ENCODE measurements around the gene PGP. TPM values are rescaled to one million over a fixed set of nuclear protein-coding genes. Genes with fewer than 3 reads are reported as not detected.

Gene PGP
- total RNA-seq, 2 donors from 2014 or later = 31.0 to 32.0 TPM

- Mint-ChIP-seq H3K4me1 (peaks cover 2% of the 10 kb centered on the region), H3K27ac (no peak overlapping the region), H3K9me3 (peaks cover 5% of the 10 kb centered on the region), H3K27me3 (ENCODE audit: insufficient read depth) (peaks cover 14% of the 10 kb centered on the region), H3K4me3 (peak overlapping the region; percentile 68), H3K36me3 (ENCODE audit: low read depth) (peaks cover 21% of the 10 kb centered on the region)
- Histone ChIP-seq H3K4me3 (ENCODE audit: low read length) (no peak overlapping the region), H3K9me3 (ENCODE audit: control insufficient read depth, low read length) (no peaks in the 10 kb centered on the region), H3K4me1 (ENCODE audit: control insufficient read depth, insufficient read depth, low read length) (no peaks in the 10 kb centered on the region), H3K36me3 (ENCODE audit: control insufficient read depth, insufficient read depth, low read length) (peaks cover 17% of the 10 kb centered on the region), H3K27ac (ENCODE audit: low read depth, low read length) (no peak overlapping the region), H3K27me3 (ENCODE audit: control insufficient read depth, insufficient read depth, low read length, poor library complexity, severe bottlenecking) (no peaks in the 10 kb centered on the region), H3K9ac (ENCODE audit: extremely low read depth, low read length, poor library complexity, severe bottlenecking) (no peak overlapping the region)
- no peak for DNase-seq
- TF ChIP-seq CTCF (conservative IDR thresholded peaks at IDR 0.05) = no peak
- WGBS, 2 experiments (ENCODE audit: insufficient coverage in 1 of 2, insufficient read length in 1 of 2) = 94 to 97% methylated on average over 17 to 23 of the region's 23 CpGs
These were observed 7.7 kb downstream of the PGP start for GRCh38 chr16:2206780-2207433.

DNA sequence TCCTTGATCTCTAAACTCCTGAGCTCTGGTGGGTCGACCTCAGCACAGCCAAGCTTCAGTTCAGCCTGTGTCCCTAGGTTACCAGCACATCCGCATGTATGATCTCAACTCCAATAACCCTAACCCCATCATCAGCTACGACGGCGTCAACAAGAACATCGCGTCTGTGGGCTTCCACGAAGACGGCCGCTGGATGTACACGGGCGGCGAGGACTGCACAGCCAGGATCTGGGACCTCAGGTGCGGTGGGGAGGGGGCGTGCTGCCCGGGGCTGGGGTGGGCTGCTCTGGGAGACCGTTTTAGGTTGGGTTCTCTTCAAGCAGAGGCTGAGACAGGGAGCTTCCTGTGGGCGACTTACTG is 8.2 kb downstream of the PGP start:
- H3K36me3 Mint-ChIP-seq (ENCODE audit: low read depth) = peaks cover 21% of the 10 kb centered on the region
- Histone ChIP-seq H3K9ac (ENCODE audit: extremely low read depth, low read length, poor library complexity, severe bottlenecking) (peak overlapping the region; percentile 15), H3K27me3 (ENCODE audit: control insufficient read depth, insufficient read depth, low read length, poor library complexity, severe bottlenecking) (no peaks in the 10 kb centered on the region), H3K4me1 (ENCODE audit: control insufficient read depth, insufficient read depth, low read length) (no peaks in the 10 kb centered on the region), H3K9me3 (ENCODE audit: control insufficient read depth, low read length) (no peaks in the 10 kb centered on the region), H3K27ac (ENCODE audit: low read depth, low read length) (no peak overlapping the region), H3K4me3 (ENCODE audit: low read length) (peak overlapping the region; percentile 90), H3K36me3 (ENCODE audit: control insufficient read depth, insufficient read depth, low read length) (peaks cover 15% of the 10 kb centered on the region)
- no peak for DNase-seq
- WGBS, 2 experiments (ENCODE audit: insufficient coverage in 1 of 2, insufficient read length in 1 of 2) = 83 to 94% methylated on average over 6 to 18 of the region's 18 CpGs
- no peak for TF ChIP-seq CTCF (conservative IDR thresholded peaks at IDR 0.05)
- peak overlapping the region; percentile 68 for H3K4me3 Mint-ChIP-seq
- peaks cover 19% of the 10 kb centered on the region for H3K27me3 Mint-ChIP-seq (ENCODE audit: insufficient read depth)
- peaks cover 2% of the 10 kb centered on the region for H3K4me1 Mint-ChIP-seq
- H3K9me3 Mint-ChIP-seq = peaks cover 5% of the 10 kb centered on the region
- peak overlapping the region; percentile 64 for H3K27ac Mint-ChIP-seq

- no peaks in the 10 kb centered on the region for H3K9me3 ChIP-seq (ENCODE audit: control insufficient read depth, low read length)
- Mint-ChIP-seq H3K27ac (peak overlapping the region; percentile 61), H3K27me3 (ENCODE audit: insufficient read depth) (peaks cover 22% of the 10 kb centered on the region), H3K4me1 (peaks cover 2% of the 10 kb centered on the region), H3K36me3 (ENCODE audit: low read depth) (peaks cover 21% of the 10 kb centered on the region), H3K4me3 (peak overlapping the region; percentile 68), H3K9me3 (peaks cover 5% of the 10 kb centered on the region)
- no peaks in the 10 kb centered on the region for H3K4me1 ChIP-seq (ENCODE audit: control insufficient read depth, insufficient read depth, low read length)
- H3K27me3 ChIP-seq (ENCODE audit: control insufficient read depth, insufficient read depth, low read length, poor library complexity, severe bottlenecking) = no peaks in the 10 kb centered on the region
- no peak for DNase-seq
- peaks cover 15% of the 10 kb centered on the region for H3K36me3 ChIP-seq (ENCODE audit: control insufficient read depth, insufficient read depth, low read length)
- 0 to 26% methylated on average over 2 to 16 of the region's 16 CpGs for WGBS, 2 experiments (ENCODE audit: insufficient coverage in 1 of 2, insufficient read length in 1 of 2)
- no peak overlapping the region for H3K27ac ChIP-seq (ENCODE audit: low read depth, low read length)
- H3K9ac ChIP-seq (ENCODE audit: extremely low read depth, low read length, poor library complexity, severe bottlenecking) = peak overlapping the region; percentile 15
- H3K4me3 ChIP-seq (ENCODE audit: low read length) = peak overlapping the region; percentile 90
- no peak for TF ChIP-seq CTCF (conservative IDR thresholded peaks at IDR 0.05)
These were observed 8.7 kb downstream of the PGP start for GRCh38 chr16:2205967-2206313.
